ENCODE measurements around the gene SLC25A12. TPM values are rescaled to one million over a fixed set of nuclear protein-coding genes. Genes with fewer than 3 reads are reported as not detected.

SLC25A12 gene
- total and polyA plus RNA-seq, 9 of the 15 experiments (the other 6 are each of a cell fraction or from before 2014, with no cell fraction given) = 13.5 to 36.5 (median 21.7) TPM

DNA sequence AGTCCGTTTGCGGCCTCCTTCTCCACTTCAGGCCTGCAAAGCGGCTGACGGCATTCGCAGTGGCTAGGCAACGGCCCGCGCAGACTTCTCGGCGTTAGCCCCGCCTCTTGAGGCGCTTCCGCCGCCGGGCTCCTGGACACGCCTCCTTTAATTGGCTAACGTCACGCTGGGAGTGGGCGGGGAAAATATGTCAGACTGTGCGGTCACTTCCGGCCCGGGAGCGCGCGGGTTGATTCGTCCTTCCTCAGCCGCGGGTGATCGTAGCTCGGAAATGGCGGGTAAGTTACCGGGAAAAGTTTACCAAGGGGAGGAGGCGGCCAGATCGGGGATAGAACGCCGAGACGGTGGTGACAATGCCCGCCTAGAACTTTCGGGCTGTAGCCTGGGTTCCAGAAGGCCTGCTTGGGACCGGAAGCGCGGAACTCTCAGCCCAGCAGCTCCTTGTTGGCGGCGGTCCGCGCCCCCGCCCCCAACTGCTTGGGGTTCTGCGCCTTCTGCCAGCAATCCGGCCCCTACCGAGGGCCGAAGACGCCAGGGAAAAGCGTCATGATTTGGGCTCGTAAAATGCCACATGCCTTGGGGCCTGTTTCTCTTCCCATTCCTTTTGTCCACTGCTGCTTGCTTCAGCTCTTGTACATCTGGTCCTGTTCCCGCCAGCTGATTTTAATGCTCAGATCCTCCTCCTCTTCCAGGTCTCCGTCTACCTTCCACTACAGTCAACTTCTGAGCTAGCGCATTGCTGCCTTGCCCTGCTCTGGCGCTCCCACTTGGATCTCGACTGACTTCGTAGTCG, 28.4 kb upstream of the SLC25A12 start, which contains the start of gene HAT1 (continued):
- TF ChIP-seq, protein P1, sequence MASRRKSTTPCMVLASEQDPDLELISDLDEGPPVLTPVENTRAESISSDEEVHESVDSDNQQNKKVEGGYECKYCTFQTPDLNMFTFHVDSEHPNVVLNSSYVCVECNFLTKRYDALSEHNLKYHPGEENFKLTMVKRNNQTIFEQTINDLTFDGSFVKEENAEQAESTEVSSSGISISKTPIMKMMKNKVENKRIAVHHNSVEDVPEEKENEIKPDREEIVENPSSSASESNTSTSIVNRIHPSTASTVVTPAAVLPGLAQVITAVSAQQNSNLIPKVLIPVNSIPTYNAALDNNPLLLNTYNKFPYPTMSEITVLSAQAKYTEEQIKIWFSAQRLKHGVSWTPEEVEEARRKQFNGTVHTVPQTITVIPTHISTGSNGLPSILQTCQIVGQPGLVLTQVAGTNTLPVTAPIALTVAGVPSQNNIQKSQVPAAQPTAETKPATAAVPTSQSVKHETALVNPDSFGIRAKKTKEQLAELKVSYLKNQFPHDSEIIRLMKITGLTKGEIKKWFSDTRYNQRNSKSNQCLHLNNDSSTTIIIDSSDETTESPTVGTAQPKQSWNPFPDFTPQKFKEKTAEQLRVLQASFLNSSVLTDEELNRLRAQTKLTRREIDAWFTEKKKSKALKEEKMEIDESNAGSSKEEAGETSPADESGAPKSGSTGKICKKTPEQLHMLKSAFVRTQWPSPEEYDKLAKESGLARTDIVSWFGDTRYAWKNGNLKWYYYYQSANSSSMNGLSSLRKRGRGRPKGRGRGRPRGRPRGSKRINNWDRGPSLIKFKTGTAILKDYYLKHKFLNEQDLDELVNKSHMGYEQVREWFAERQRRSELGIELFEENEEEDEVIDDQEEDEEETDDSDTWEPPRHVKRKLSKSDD (conservative IDR thresholded peaks at IDR 0.05; ENCODE audit: low read length) = 0 out of 2 replicates have a peak, but pooled peaks have one; percentile 38
- TF ChIP-seq HDAC1 (IDR thresholded peaks at IDR 0.05) (peak in 1 of 2 experiments; percentile 93; a peak in 2 of 4 replicates), BHLHE40 (IDR thresholded peaks at IDR 0.05; ENCODE audit: low read length) (0 out of 2 replicates have a peak, but pooled peaks have one; percentile 36), MBD2 (IDR thresholded peaks at IDR 0.05; ENCODE audit: borderline replicate concordance, low read depth) (peak; percentile 57; the same call in 1 of the 2 replicates), YY1 (IDR thresholded peaks at IDR 0.05; ENCODE audit: borderline replicate concordance in 1 of 3, control insufficient read depth in 1 of 3, extremely low read depth in 1 of 3, insufficient read depth in 3 of 3, insufficient read length in 1 of 3, insufficient replicate concordance in 2 of 3, low read depth in 1 of 3, low read length in 2 of 3) (peak; percentile 44 to 92 (median 81)), HOXB6 (CRISPR knock-in tag; IDR thresholded peaks at IDR 0.05; ENCODE audit: borderline replicate concordance) (no peak), HCFC1 (IDR thresholded peaks at IDR 0.05; ENCODE audit: low read depth, low read length) (peak; percentile 6; the same call in 1 of the 2 replicates), SNRNP70 (optimal IDR thresholded peaks at IDR 0.05; ENCODE audit: low read depth, low read length) (no peak), POLR2G (IDR thresholded peaks at IDR 0.05; ENCODE audit: low read depth, low read length) (peak; percentile 94), TSC22D4 (tag; IDR thresholded peaks at IDR 0.05) (no peak), FOXK2 (conservative IDR thresholded peaks at IDR 0.05 in 1 of 2, IDR thresholded peaks at IDR 0.05 in 1 of 2; ENCODE audit: low read depth in 2 of 2) (peak in 1 of 2 experiments; percentile 29; a peak in 2 of 4 replicates), HNRNPH1 (optimal IDR thresholded peaks at IDR 0.05; ENCODE audit: low read depth, low read length) (no peak)
- TF ChIP-seq, protein P2, sequence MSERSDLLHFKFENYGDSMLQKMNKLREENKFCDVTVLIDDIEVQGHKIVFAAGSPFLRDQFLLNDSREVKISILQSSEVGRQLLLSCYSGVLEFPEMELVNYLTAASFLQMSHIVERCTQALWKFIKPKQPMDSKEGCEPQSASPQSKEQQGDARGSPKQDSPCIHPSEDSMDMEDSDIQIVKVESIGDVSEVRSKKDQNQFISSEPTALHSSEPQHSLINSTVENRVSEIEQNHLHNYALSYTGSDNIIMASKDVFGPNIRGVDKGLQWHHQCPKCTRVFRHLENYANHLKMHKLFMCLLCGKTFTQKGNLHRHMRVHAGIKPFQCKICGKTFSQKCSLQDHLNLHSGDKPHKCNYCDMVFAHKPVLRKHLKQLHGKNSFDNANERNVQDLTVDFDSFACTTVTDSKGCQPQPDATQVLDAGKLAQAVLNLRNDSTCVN (CRISPR knock-in tag; IDR thresholded peaks at IDR 0.05) = 0 out of 2 replicates have a peak, but pooled peaks have one; percentile 63
- TF ChIP-seq, protein P3, sequence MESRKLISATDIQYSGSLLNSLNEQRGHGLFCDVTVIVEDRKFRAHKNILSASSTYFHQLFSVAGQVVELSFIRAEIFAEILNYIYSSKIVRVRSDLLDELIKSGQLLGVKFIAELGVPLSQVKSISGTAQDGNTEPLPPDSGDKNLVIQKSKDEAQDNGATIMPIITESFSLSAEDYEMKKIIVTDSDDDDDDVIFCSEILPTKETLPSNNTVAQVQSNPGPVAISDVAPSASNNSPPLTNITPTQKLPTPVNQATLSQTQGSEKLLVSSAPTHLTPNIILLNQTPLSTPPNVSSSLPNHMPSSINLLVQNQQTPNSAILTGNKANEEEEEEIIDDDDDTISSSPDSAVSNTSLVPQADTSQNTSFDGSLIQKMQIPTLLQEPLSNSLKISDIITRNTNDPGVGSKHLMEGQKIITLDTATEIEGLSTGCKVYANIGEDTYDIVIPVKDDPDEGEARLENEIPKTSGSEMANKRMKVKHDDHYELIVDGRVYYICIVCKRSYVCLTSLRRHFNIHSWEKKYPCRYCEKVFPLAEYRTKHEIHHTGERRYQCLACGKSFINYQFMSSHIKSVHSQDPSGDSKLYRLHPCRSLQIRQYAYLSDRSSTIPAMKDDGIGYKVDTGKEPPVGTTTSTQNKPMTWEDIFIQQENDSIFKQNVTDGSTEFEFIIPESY (CRISPR knock-in tag; IDR thresholded peaks at IDR 0.05) = peak; percentile 47; the same call in 1 of the 2 replicates
- TF ChIP-seq, protein P4, sequence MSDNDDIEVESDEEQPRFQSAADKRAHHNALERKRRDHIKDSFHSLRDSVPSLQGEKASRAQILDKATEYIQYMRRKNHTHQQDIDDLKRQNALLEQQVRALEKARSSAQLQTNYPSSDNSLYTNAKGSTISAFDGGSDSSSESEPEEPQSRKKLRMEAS (CRISPR knock-in tag; IDR thresholded peaks at IDR 0.05) = peak; percentile 53; the same call in 1 of the 2 replicates
- TF ChIP-seq, protein P5, sequence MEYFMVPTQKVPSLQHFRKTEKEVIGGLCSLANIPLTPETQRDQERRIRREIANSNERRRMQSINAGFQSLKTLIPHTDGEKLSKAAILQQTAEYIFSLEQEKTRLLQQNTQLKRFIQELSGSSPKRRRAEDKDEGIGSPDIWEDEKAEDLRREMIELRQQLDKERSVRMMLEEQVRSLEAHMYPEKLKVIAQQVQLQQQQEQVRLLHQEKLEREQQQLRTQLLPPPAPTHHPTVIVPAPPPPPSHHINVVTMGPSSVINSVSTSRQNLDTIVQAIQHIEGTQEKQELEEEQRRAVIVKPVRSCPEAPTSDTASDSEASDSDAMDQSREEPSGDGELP (CRISPR knock-in tag; IDR thresholded peaks at IDR 0.05; ENCODE audit: borderline replicate concordance) = peak; percentile 91

Data from K562 (cell line).